BJ (cell line): ENCODE results near the gene CD96. TPM values are rescaled to one million over a fixed set of nuclear protein-coding genes. Genes with fewer than 3 reads are reported as not detected.

Experiments used
- CTCF ChIA-PET: fragments of 350-600 bp; formaldehyde crosslinking; extraction: SDS; loops from one replicate; lab custom pipeline; 2021; ENCODE audit warnings: antibody characterized with exemption, inconsistent platforms; lab: Yijun Ruan, JAX
- POLR2A ChIA-PET: fragments of 300-600 bp; sonication (Branson Sonifier 250); formaldehyde crosslinking; extraction: SDS; loops from one replicate; lab custom pipeline; 2021; ENCODE audit warnings: antibody characterized with exemption; lab: Charles Lee
- DNase-seq: peaks from one replicate; pipeline ENCODE4 v3.0.0-alpha.2; 2011; ENCODE audit warnings: low read depth
- H3K27me3 ChIP-seq: 2 replicates; pipeline ENCODE4 v1.6.0; 2011; ENCODE audit warnings: low read length; ENCODE audit not compliant: control insufficient read depth, insufficient read depth
- H3K36me3 ChIP-seq: 2 replicates; pipeline ENCODE4 v1.5.1; 2011; ENCODE audit warnings: low read length; ENCODE audit not compliant: control insufficient read depth, insufficient read depth
- H3K4me3 ChIP-seq: 2 replicates; pipeline ENCODE4 v1.5.1; 2011; ENCODE audit warnings: low read depth, mild to moderate bottlenecking, control low read depth, low read length
- polyA minus RNA-seq: library from RNA; depleted of rRNA, polyadenylated mRNA; stranded (reverse); fragments of >200 nt; gene quantifications from 2 replicates; pipeline ENCODE4 v1.2.3, GENCODE V29; 2011; rRNA and poly(A)+ RNA removed
- polyA plus RNA-seq: library from polyadenylated mRNA; depleted of rRNA; stranded (reverse); fragments of >200 nt; gene quantifications from 2 replicates; pipeline ENCODE4 v1.2.3, GENCODE V29; 2011; rRNA removed
- TF ChIP-seq, protein P1 (sequence below): IDR thresholded peaks from 2 replicates; pipeline ENCODE4 v1.5.1; 2011; ENCODE audit warnings: low read depth, mild to moderate bottlenecking, control low read depth, inconsistent platforms, low read length, moderate library complexity; ENCODE audit not compliant: insufficient read depth

CD96 gene, protein sequence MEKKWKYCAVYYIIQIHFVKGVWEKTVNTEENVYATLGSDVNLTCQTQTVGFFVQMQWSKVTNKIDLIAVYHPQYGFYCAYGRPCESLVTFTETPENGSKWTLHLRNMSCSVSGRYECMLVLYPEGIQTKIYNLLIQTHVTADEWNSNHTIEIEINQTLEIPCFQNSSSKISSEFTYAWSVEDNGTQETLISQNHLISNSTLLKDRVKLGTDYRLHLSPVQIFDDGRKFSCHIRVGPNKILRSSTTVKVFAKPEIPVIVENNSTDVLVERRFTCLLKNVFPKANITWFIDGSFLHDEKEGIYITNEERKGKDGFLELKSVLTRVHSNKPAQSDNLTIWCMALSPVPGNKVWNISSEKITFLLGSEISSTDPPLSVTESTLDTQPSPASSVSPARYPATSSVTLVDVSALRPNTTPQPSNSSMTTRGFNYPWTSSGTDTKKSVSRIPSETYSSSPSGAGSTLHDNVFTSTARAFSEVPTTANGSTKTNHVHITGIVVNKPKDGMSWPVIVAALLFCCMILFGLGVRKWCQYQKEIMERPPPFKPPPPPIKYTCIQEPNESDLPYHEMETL
- 0.06 and 0.18 TPM in 2 replicates for polyA plus RNA-seq
- polyA minus RNA-seq = not detected in 2 replicates

- TF ChIP-seq, protein P1, sequence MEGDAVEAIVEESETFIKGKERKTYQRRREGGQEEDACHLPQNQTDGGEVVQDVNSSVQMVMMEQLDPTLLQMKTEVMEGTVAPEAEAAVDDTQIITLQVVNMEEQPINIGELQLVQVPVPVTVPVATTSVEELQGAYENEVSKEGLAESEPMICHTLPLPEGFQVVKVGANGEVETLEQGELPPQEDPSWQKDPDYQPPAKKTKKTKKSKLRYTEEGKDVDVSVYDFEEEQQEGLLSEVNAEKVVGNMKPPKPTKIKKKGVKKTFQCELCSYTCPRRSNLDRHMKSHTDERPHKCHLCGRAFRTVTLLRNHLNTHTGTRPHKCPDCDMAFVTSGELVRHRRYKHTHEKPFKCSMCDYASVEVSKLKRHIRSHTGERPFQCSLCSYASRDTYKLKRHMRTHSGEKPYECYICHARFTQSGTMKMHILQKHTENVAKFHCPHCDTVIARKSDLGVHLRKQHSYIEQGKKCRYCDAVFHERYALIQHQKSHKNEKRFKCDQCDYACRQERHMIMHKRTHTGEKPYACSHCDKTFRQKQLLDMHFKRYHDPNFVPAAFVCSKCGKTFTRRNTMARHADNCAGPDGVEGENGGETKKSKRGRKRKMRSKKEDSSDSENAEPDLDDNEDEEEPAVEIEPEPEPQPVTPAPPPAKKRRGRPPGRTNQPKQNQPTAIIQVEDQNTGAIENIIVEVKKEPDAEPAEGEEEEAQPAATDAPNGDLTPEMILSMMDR = no peak
- POLR2A ChIA-PET = no interaction called here
- Histone ChIP-seq H3K27me3 (no peaks in the 10 kb centered on the region), H3K36me3 (no peaks in the 10 kb centered on the region), H3K4me3 (no peak within 1 kb of the TSS)
- CTCF ChIA-PET = interaction anchor here (0.7 kb wide), 1 partner anchor 1986 kb away, joined by 3 read pairs; no protein-coding TSS in a partner anchor
- no peak for DNase-seq
Measured at GRCh38 chr3:111541911-111542483, at the start of gene CD96. Gene CD96 (plus strand): TSS chr3:111542197. CDS start chr3:111542249, 52 bp downstream.

DNA sequence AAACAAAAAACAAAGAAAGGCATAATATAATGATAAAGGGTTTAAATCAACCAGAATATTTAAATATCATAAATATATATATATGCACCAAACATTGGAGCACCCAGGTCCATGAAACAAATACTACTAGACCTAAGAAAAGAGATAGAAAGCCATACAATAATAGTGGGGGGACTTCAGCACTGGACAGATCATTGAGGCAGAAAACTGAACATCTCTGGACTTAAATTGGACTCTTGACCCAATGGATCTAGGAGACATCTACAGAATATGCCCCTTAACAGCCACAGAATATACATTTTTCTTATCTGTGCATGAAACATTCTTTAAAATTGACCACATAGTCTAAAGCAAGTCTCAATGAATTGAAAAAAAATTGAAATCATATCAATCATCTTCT, 48.7 kb upstream of the CD96 start:
- no peak for DNase-seq
- Histone ChIP-seq H3K36me3 (no peaks in the 10 kb centered on the region), H3K4me3 (no peak overlapping the region), H3K27me3 (no peaks in the 10 kb centered on the region)
- TF ChIP-seq, protein P1 = no peak
- ChIA-PET CTCF (no interaction called here), POLR2A (no interaction called here)

DNA sequence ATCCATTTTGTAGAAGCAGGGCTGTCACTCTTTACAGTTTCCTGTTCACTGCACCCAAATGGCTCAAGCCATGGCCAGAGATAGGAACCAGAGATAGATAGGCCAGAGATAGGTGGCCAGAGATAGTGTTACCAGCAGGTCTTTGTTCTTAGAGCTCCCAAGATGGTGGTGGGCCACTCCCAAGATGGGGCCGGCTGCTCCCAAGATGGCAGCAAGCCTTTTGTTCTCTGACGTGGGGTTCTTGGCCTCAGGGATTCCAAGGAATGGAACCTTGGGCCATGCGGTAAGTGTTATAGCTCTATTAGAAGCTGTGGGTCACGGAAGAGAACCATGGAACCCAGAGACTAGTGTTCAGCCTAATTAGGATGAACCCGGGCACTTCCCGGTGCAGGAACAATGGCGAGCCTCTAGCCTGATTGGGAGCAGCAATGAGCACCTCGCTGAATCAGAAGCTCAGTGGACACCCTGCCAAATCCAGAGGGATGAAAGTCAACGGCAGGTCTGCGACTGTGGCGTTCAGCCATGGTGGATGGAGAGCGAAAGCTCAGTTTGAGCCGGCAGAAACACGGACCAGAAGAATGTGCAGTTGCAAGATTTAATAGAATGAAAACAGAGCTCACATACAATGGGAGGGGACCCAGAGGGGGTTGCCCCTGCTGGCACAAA, 45.0 kb upstream of the CD96 start:
- TF ChIP-seq, protein P1 = no peak
- CTCF ChIA-PET = no interaction called here
- H3K27me3 ChIP-seq = peaks cover 3% of the 10 kb centered on the region; the same call in 1 of the 2 replicates
- H3K4me3 ChIP-seq = no peak overlapping the region
- POLR2A ChIA-PET = no interaction called here
- H3K36me3 ChIP-seq = no peaks in the 10 kb centered on the region
- no peak for DNase-seq

DNA sequence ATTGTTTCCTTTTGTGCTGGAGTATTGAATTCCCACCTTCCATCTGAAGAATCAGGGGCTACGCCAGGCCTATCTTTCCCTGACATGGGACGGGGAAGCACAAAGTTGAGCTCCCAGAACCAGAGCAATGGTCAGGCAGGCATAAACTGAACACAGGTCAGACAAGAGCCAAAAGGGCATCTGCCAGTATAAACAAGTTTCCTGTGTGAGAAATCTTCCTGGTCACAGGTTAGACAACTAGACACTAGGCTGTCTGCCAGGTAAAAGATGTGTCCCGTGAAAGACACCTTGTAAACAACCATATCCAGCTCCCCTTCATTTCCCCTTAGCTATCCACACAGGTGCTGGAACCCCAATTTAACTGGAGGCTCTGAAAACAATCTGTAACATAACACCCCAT, 44.0 kb upstream of the CD96 start:
- CTCF ChIA-PET = interaction anchor here (0.6 kb wide), 1 partner anchor 136 kb away, joined by 4 read pairs; no protein-coding TSS in a partner anchor
- TF ChIP-seq, protein P1 = no peak
- H3K27me3 ChIP-seq = peaks cover 3% of the 10 kb centered on the region; the same call in 1 of the 2 replicates
- POLR2A ChIA-PET = no interaction called here
- DNase-seq = no peak
- H3K36me3 ChIP-seq = no peaks in the 10 kb centered on the region
- H3K4me3 ChIP-seq = no peak overlapping the region
